ENCODE data around the gene ARMC9. TPM values are rescaled to one million over a fixed set of nuclear protein-coding genes. Genes with fewer than 3 reads are reported as not detected.

ARMC9 gene, protein sequence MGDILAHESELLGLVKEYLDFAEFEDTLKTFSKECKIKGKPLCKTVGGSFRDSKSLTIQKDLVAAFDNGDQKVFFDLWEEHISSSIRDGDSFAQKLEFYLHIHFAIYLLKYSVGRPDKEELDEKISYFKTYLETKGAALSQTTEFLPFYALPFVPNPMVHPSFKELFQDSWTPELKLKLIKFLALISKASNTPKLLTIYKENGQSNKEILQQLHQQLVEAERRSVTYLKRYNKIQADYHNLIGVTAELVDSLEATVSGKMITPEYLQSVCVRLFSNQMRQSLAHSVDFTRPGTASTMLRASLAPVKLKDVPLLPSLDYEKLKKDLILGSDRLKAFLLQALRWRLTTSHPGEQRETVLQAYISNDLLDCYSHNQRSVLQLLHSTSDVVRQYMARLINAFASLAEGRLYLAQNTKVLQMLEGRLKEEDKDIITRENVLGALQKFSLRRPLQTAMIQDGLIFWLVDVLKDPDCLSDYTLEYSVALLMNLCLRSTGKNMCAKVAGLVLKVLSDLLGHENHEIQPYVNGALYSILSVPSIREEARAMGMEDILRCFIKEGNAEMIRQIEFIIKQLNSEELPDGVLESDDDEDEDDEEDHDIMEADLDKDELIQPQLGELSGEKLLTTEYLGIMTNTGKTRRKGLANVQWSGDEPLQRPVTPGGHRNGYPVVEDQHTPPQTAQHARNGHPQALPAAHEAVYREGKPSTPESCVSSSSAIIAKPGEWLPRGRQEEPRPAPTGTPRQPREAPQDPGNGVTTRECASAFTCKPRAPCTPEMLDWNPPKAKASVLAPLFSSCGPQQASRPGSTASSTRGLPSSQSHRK
- total RNA-seq = 157 and 512 TPM in 2 replicates

DNA sequence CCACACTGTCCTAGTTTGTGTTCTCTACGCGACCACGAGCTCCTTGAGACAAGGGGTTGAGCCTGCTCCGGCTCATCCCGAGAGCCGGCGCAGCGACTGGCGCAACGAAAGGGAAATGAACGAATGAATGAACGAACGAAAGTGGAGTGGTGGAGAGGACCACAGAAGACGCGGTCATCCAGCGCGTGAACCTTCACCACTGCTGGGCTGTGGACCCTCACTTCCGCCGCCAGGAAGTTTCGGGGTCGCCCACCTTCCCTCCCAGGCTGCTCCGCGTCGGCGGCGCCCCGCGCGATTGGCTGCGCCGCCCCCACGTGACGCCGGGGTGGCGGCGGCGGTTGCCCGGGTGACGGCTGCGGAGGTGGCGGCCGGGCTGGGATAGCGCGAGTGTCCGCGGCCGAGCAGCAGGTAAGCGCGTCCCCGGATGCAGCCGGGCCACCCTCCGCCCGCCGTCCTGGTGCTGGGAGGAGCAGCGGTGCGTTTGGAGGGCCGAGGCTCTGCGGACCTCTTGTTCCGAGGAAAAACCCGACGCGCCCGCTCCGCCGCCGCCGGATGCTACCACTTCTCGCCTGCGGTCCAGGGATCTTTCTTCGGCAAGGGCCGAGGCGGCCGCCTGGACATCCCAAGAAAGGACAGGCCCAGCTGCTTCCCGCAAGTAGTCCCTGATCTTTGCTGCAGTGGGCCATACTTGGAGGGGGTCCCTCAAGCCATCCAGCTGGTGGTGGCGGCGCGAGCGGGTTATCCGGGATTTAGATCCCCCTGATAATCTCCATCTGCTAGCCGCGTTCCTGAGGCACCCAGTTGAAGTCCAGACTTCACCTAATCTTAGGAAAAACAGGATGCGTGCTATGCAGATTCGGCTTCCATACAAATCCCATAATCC, at the start of gene ARMC9:
Gene ARMC9 (plus strand): TSS at position 341 of the 883 bp plus-strand sequence. CDS start 7,608 bp downstream, outside the sequence.

DNA sequence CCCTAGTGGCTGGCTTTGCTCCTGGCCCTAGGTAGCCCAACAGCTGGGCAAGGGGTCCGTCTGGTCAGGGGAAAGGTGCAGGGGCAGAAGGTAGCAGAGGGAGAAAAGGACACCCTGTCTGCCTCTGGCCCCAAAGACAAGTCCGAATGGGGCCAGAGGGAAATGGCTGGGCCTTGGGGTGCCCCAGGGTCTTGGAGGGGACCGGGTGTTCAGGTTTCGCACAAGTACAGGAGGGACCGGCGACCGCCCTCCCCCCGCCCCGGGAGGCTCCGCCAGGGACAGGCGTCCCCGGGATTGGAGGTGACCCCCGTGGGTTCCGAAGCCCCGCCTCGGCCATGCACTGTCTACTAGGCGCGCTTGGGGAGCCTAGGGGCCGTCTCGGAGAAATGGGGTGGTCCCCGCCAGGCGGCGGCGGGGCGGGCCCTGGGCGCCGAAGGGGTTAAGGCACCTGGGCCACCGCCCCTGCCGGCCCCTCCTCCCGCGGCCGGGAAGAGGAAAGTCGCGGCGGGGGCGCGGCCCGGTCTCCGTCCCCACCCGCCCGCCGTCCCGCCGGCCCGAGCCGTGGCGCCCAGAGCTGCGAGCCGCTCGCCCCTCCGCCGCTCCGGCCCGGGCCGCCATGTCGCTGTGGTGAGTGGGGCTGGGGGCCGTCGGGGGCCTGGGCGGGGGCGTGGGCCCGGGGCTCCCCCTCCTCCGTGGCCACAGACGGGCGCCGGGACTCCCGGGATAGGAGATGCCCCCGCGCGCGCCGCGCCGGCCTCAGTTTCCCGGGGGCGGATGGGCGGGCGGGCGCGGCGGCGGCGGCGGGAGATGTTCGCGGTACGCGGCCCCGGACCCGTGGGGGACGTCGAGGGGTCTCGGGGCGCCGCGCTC, 197.0 kb downstream of the ARMC9 start, which contains the start of gene B3GNT7:
Gene B3GNT7 (plus strand): TSS at position 523 of the 870 bp plus-strand sequence. CDS start 94 bp downstream, at position 617.

Small RNA genes lying within 50 kb of the gene (small RNA-seq; reads per million reads assigned to genes)
- gene AC018738.1 (ENCODE audit: low replicate concordance) (0.23 reads per million), gene MIR4777 (ENCODE audit: low replicate concordance) (0.16 reads per million)

Other genes starting within 250 kb of the ARMC9 start
- gene SPATA3, start 202.5 kb upstream of the ARMC9 start, total RNA-seq = not detected in 2 replicates
- gene C2orf72, start 161.1 kb upstream of the ARMC9 start, total RNA-seq = 0.66 TPM in 1 of 2 replicates, not detected in the other
- 130 and 184 TPM in 2 replicates for gene PSMD1, start 141.8 kb upstream of the ARMC9 start, total RNA-seq
- gene HTR2B, start 73.6 kb upstream of the ARMC9 start, total RNA-seq = 11.7 and 68.9 TPM in 2 replicates
- gene B3GNT7, start 197.1 kb downstream of the ARMC9 start, total RNA-seq = 0.14 and 0.44 TPM in 2 replicates